Coronary artery (tissue), 2 donors: ENCODE results near the gene GTF2F1.
A peak's percentile ranks its signal among the peaks of the same experiment; 100 is the strongest.
"Not testable (repeated sequence)": the region's sequence is repeated elsewhere in the genome, so short reads cannot be mapped to it uniquely, and the experiment has no call there.

Source experiments
- DNase-seq: peaks from one replicate; pipeline ENCODE4 v3.0.0-alpha.2; 2017; ENCODE audit warnings: low spot score
- H3K27ac ChIP-seq, 2 donors: fragments of 200-600 bp; sonication (generic); one replicate each; pipeline ENCODE4 v1.5.1; 2016 to 2019
- H3K4me3 ChIP-seq: fragments of 200-600 bp; sonication (generic); 2 replicates; pipeline ENCODE4 v1.5.1; 2016; ENCODE audit warnings: mild to moderate bottlenecking, moderate library complexity
- CTCF ChIP-seq: fragments of 200-600 bp; sonication (generic); IDR thresholded peaks from one replicate; pipeline ENCODE4 v1.5.1; 2019; ENCODE audit warnings: antibody characterized with exemption

GTF2F1 gene

DNA sequence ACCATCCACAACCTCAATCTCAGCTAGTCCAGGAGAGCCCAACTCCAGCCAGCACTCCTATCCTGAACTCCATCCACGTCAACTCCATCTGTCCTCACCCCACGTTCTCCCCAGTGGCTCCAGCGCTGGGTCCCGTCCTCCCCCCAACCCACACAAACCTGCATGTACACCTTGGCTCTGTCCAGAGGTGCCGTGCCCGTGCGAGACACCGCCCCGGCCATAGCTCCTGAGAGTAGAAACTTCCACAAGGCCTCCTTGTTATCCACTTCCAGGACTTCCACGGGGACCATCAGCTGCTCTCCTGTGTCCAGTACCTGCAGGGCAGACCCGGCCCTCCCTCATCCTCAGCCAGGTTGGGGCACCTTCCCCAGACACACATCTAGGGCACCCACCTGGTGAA lies 38.9 kb upstream of the GTF2F1 start:
- TF ChIP-seq CTCF, result no peak
- DNase-seq, result no peak
- Histone ChIP-seq H3K4me3 (no peak overlapping the region), H3K27ac (no peak overlapping the region)

GRCh38 chr19:6429419-6430221 lies 36.7 kb upstream of the GTF2F1 start:
- no peak for TF ChIP-seq CTCF
- no peak overlapping the region for H3K27ac ChIP-seq
- H3K4me3 ChIP-seq, result no peak overlapping the region
- DNase-seq, result no peak

DNA sequence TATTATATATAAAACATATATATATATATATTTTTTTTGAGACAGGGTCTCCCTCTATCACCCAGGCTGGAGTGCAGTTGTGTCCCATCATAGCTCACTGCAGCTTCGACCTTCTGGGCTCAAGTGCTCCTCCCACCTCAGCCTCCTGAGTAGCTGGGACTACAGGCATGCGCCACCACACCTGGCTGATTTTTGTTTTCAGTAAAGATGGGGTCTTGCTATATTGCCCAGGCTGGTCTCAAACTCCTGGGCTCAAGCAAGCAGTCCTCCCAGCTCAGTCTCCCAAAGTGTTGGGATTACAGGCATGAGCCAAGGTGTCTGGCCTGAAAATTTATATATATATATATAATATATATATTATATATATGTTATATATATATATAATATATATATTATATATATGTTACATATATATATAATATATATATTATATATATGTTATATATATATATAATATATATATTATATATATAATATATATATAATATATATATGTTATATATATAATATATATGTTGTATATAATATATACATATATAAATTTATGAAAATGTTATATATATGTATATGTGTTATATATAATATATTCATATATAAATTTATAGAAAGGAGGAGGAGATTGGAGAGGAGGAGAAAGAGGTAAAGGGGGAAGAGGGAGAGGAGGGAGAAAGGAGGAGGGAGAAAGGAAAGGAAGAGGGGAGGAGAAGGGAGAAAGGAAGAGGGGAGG lies 35.9 kb upstream of the GTF2F1 start:
- not testable (repeated sequence) for H3K4me3 ChIP-seq, DNase-seq, H3K27ac ChIP-seq

DNA sequence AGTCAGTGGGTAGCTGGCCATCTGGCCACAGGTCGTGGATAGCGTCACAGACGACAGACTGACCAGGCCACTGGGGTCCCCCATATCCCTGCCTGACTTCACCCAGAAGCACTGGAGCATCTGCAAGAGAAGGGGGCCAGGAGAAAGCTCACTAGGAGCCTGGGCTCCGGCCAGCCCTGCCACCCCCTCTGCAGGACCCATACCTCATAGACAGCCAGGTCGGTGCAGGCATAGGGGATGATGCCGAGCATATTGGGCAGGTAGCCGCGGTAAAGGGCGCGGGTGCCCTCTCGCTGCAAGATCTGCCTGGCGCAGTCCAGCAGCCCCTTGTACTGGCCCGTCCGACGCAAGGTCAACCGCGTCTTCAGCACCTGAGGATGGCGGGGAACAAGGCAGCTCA lies 34.2 kb upstream of the GTF2F1 start:
- TF ChIP-seq CTCF, result no peak
- no peak for DNase-seq
- H3K27ac ChIP-seq, result no peak overlapping the region
- no peak overlapping the region for H3K4me3 ChIP-seq

DNA sequence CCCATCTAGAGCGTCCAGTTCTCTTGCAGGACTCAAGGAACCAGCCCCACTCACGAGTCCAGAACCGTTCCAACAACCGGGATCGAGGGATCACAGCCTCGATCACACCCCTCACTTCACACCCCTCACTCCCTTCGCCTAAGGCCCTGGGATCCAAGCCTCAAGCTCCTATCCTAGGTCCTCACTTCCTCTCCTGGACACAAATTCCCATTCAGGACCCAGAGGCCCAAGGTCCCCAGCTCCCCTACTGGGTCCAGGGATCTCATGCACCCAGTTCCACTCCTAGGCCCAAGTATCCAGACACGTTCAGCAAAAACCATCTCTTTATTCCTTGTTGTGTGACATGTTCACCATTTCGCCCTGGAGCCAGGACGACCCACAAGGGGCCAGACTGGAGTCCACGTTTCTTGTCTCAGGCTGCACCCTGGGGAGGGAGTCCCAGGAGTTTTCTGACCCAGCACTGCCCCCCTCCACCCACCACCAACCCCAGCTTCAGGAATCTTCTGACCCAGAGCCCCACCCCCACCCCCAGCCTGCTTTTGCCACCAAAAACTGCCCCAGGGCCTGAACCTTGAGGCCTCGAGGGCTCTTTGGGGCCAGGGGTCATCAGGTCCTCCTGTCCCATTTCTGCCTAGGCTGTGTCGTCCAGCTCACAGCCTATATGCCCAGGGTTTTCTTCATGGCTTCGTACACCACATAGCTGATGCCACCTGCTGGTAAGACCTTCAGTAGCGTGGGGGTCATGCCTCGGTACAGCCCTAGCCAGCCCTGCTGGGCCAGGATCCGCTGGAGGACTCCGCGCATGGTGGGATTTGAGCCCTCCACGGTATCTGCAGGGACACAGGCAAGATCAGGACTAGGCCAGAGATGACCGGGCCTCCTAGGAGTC lies 33.0 kb upstream of the GTF2F1 start:
- Histone ChIP-seq H3K27ac (peak overlapping the region; percentile 53 to 88), H3K4me3 (peak overlapping the region; percentile 50)
- DNase-seq, result no peak
- no peak for TF ChIP-seq CTCF

GRCh38 chr19:6424939-6425731 lies 32.2 kb upstream of the GTF2F1 start:
- no peak for TF ChIP-seq CTCF
- peak overlapping the region; percentile 83 for H3K4me3 ChIP-seq
- peak; percentile 100 for DNase-seq
- H3K27ac ChIP-seq, result peak overlapping the region; percentile 53 to 88
